ENCODE results near the gene AUTS2.

AUTS2 gene

GRCh38 chr7:69946901-69947300, 348.6 kb downstream of the AUTS2 start (continued):
- no peak for TF ChIP-seq ZNF394 (tag by site-specific recombination; IDR thresholded peaks at IDR 0.05; ENCODE audit: borderline replicate concordance)
- no peak for TF ChIP-seq ZNF449 (tag by site-specific recombination; IDR thresholded peaks at IDR 0.05)
- TF ChIP-seq ZBTB1 (tag by site-specific recombination; IDR thresholded peaks at IDR 0.05): no peak

DNA sequence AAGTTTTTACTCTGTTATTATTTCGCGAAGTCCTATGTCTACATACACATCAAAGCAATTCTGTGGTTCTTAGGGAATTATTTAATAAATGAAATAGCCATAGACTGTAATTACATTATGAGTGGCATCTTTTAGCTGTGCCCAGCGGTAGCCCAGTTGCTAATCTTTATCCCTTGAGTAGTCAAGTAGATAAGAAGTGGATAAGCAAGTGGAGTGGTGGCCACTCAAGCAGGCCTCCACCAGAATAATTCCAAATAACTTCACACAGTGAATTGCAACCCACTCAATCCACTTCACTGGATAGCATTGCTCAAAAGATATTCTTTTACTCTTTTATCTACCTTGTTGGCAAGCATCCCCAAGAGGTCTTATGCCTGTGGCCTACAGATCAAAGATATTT, 349.7 kb downstream of the AUTS2 start:
- H3K4me3 ChIP-seq (ENCODE audit: low read depth, low read length): no peak overlapping the region
- peaks cover 26% of the 10 kb centered on the region for H3K4me1 ChIP-seq (ENCODE audit: control insufficient read depth, insufficient read depth, low read length)
- CTCF ChIA-PET: interaction anchor here (0.6 to 0.8 kb wide), 2 partner anchors 16 to 735 kb away, joined by 4 read pairs; no protein-coding TSS in a partner anchor
- TF ChIP-seq ZNF76 (tag by site-specific recombination; IDR thresholded peaks at IDR 0.05; ENCODE audit: borderline replicate concordance, low read depth): no peak
- no peak for TF ChIP-seq ZNF138 (tag by site-specific recombination; IDR thresholded peaks at IDR 0.05; ENCODE audit: borderline replicate concordance)
- TF ChIP-seq ZNF157 (tag by site-specific recombination; IDR thresholded peaks at IDR 0.05): no peak
- TF ChIP-seq ZNF274 (IDR thresholded peaks at IDR 0.05; ENCODE audit: low read length): no peak
- TF ChIP-seq ZNF274 (tag by site-specific recombination; IDR thresholded peaks at IDR 0.05; ENCODE audit: borderline replicate concordance): no peak
- TF ChIP-seq, protein P1, sequence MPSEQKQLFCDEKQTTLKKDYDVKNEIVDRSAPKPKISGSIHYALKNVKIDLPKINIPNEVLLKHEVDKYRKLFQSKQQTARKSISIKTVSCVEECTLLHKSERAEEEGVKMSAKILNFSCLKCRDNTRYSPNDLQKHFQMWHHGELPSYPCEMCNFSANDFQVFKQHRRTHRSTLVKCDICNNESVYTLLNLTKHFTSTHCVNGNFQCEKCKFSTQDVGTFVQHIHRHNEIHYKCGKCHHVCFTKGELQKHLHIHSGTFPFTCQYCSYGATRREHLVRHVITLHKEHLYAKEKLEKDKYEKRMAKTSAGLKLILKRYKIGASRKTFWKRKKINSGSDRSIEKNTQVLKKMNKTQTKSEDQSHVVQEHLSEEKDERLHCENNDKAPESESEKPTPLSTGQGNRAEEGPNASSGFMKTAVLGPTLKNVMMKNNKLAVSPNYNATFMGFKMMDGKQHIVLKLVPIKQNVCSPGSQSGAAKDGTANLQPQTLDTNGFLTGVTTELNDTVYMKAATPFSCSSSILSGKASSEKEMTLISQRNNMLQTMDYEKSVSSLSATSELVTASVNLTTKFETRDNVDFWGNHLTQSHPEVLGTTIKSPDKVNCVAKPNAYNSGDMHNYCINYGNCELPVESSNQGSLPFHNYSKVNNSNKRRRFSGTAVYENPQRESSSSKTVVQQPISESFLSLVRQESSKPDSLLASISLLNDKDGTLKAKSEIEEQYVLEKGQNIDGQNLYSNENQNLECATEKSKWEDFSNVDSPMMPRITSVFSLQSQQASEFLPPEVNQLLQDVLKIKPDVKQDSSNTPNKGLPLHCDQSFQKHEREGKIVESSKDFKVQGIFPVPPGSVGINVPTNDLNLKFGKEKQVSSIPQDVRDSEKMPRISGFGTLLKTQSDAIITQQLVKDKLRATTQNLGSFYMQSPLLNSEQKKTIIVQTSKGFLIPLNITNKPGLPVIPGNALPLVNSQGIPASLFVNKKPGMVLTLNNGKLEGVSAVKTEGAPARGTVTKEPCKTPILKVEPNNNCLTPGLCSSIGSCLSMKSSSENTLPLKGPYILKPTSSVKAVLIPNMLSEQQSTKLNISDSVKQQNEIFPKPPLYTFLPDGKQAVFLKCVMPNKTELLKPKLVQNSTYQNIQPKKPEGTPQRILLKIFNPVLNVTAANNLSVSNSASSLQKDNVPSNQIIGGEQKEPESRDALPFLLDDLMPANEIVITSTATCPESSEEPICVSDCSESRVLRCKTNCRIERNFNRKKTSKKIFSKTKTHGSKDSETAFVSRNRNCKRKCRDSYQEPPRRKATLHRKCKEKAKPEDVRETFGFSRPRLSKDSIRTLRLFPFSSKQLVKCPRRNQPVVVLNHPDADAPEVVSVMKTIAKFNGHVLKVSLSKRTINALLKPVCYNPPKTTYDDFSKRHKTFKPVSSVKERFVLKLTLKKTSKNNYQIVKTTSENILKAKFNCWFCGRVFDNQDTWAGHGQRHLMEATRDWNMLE (tag by site-specific recombination; conservative IDR thresholded peaks at IDR 0.05; ENCODE audit: low read depth): no peak
- TF ChIP-seq ZNF624 (tag by site-specific recombination; IDR thresholded peaks at IDR 0.05): no peak
- no peak for TF ChIP-seq YY2 (tag by site-specific recombination; IDR thresholded peaks at IDR 0.05)
- no peak for TF ChIP-seq ZNF571 (tag by site-specific recombination; IDR thresholded peaks at IDR 0.05)
- no peak for TF ChIP-seq ZBTB21 (tag by site-specific recombination; IDR thresholded peaks at IDR 0.05)
- no peak for TF ChIP-seq RBAK (tag by site-specific recombination; IDR thresholded peaks at IDR 0.05)
- TF ChIP-seq KLF1 (tag by site-specific recombination; IDR thresholded peaks at IDR 0.05): no peak
- TF ChIP-seq KLF10 (tag by site-specific recombination; IDR thresholded peaks at IDR 0.05): no peak
- TF ChIP-seq GLIS1 (tag by site-specific recombination; IDR thresholded peaks at IDR 0.05): no peak
- no peak for TF ChIP-seq EGR2 (tag by site-specific recombination; IDR thresholded peaks at IDR 0.05; ENCODE audit: low read depth)
- no peak for TF ChIP-seq ZNF585B (tag by site-specific recombination; IDR thresholded peaks at IDR 0.05)
- TF ChIP-seq ZNF280C (tag by site-specific recombination; IDR thresholded peaks at IDR 0.05): no peak
- no peak for TF ChIP-seq ZNF707 (tag by site-specific recombination; IDR thresholded peaks at IDR 0.05)
- TF ChIP-seq ZNF155 (tag by site-specific recombination; IDR thresholded peaks at IDR 0.05): no peak
- no peak for TF ChIP-seq IKZF3 (tag by site-specific recombination; IDR thresholded peaks at IDR 0.05)
- TF ChIP-seq, protein P2, sequence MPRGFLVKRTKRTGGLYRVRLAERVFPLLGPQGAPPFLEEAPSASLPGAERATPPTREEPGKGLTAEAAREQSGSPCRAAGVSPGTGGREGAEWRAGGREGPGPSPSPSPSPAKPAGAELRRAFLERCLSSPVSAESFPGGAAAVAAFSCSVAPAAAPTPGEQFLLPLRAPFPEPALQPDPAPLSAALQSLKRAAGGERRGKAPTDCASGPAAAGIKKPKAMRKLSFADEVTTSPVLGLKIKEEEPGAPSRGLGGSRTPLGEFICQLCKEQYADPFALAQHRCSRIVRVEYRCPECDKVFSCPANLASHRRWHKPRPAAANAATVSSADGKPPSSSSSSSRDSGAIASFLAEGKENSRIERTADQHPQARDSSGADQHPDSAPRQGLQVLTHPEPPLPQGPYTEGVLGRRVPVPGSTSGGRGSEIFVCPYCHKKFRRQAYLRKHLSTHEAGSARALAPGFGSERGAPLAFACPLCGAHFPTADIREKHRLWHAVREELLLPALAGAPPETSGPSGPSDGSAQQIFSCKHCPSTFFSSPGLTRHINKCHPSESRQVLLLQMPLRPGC (tag by site-specific recombination; IDR thresholded peaks at IDR 0.05): no peak
- POLR2A ChIA-PET: interaction anchor here (0.6 kb wide), 1 partner anchor 69 kb away, joined by 3 read pairs; no protein-coding TSS in a partner anchor
- H3K9me3 ChIP-seq (ENCODE audit: control insufficient read depth, insufficient read depth, low read depth, low read length): no peaks in the 10 kb centered on the region
- no peak overlapping the region for H3K27ac ChIP-seq (ENCODE audit: extremely low read depth, low read depth, low read length)
- H3K36me3 ChIP-seq (ENCODE audit: control insufficient read depth in 2 of 2, insufficient read depth in 1 of 2, low read length in 2 of 2): no peaks in the 10 kb centered on the region
